A549 (cell line): Measurements from ENCODE around the gene SEL1L3. TPM values are rescaled to one million over a fixed set of nuclear protein-coding genes. Genes with fewer than 3 reads are reported as not detected.

ENCODE experiments used
- ATAC-seq, 2 experiments: fragments of 200-7000 bp in 1 of 2; fragments of >200 bp in 1 of 2; cut with Nextera tagmentation in 1 of 2; cut with Tn5 transposase in 1 of 2; 3 replicates each; pipeline versions ENCODE4 v1.8.0 to v1.9.1; 2018 to 2020; ENCODE audit warnings: mild to moderate bottlenecking in 1 of 2, moderate library complexity in 1 of 2
- CTCF ChIA-PET: fragments of 300-600 bp; sonication (Branson Sonifier 250); formaldehyde crosslinking; extraction: SDS; loops from one replicate; lab custom pipeline; 2021; ENCODE audit warnings: antibody characterized with exemption, inconsistent platforms; lab: Yijun Ruan, JAX
- POLR2A ChIA-PET: fragments of 350-600 bp; formaldehyde crosslinking; extraction: SDS; loops from one replicate; lab custom pipeline; 2021; ENCODE audit warnings: antibody characterized with exemption, inconsistent platforms; lab: Yijun Ruan, JAX
- DNase-seq, 2 experiments: peaks; one replicate each; pipeline versions ENCODE4 v3.0.0 to v3.0.0-alpha.2; 2011 to 2016; ENCODE audit warnings: low read depth in 1 of 2, low spot score in 1 of 2
- FAIRE-seq: peaks from 2 replicates; lab custom pipeline; 2011; peaks lifted over from hg19 to GRCh38; lab: Jason Lieb, UNC
- H3K27ac ChIP-seq, 2 experiments: fragments of >200 bp; sonication (Bioruptor Twin); formaldehyde crosslinking; 3 replicates each; pipeline ENCODE4 v1.5.1; 2016 to 2017
- H3K4me1 ChIP-seq: fragments of >200 bp; sonication (Bioruptor Twin); formaldehyde crosslinking; 3 replicates; pipeline ENCODE4 v1.6.1; 2016
- H3K4me2 ChIP-seq: fragments of >200 bp; sonication (Bioruptor Twin); formaldehyde crosslinking; 3 replicates; pipeline ENCODE4 v1.6.1; 2016
- H3K4me3 ChIP-seq: fragments of >200 bp; sonication (Bioruptor Twin); formaldehyde crosslinking; 3 replicates; pipeline ENCODE4 v1.5.1; 2016
- H3K9me3 ChIP-seq: fragments of >200 bp; sonication (Bioruptor Twin); formaldehyde crosslinking; 3 replicates; pipeline ENCODE4 v1.6.1; 2016
- CHD4 ChIP-seq: fragments of 200-600 bp; sonication (generic); IDR thresholded peaks from 2 replicates; pipeline ENCODE4 v1.6.1; 2016; ENCODE audit warnings: antibody characterized with exemption, mild to moderate bottlenecking, borderline replicate concordance
- ESRRA ChIP-seq: fragments of 150-350 bp; IDR thresholded peaks from 2 replicates; pipeline ENCODE4 v1.6.1; 2014; ENCODE audit warnings: mild to moderate bottlenecking, low read length, borderline replicate concordance
- HEYL ChIP-seq: fragments of 250-450 bp; sonication (Bioruptor Pico); IDR thresholded peaks from 2 replicates; pipeline ENCODE4 v1.8.0; 2021; ENCODE audit warnings: mild to moderate bottlenecking, moderate library complexity
- HOXA7 ChIP-seq: fragments of 250-450 bp; sonication (Bioruptor Pico); IDR thresholded peaks from 2 replicates; pipeline ENCODE4 v1.5.0; 2020; ENCODE audit warnings: mild to moderate bottlenecking, moderate library complexity
- HOXB5 ChIP-seq: fragments of 250-450 bp; sonication (Bioruptor Pico); IDR thresholded peaks from 2 replicates; pipeline ENCODE4 v1.5.0; 2020; ENCODE audit warnings: mild to moderate bottlenecking, moderate library complexity
- JUN ChIP-seq, 2 experiments: fragments of >200 bp; sonication (Bioruptor Twin); formaldehyde crosslinking; IDR thresholded peaks; 2 replicates in 1 of 2; 3 replicates in 1 of 2; pipeline ENCODE4 v1.6.1; 2016 to 2017
- MAFK ChIP-seq: fragments of 450-650 bp; IDR thresholded peaks from 2 replicates; pipeline ENCODE4 v1.6.1; 2014; ENCODE audit not compliant: partially characterized antibody
- PHF8 ChIP-seq: fragments of 200-600 bp; sonication (generic); IDR thresholded peaks from 2 replicates; pipeline ENCODE4 v1.6.1; 2016; ENCODE audit warnings: low read depth, mild to moderate bottlenecking, antibody characterized with exemption, moderate library complexity, borderline replicate concordance
- WGBS: methylation state at CpG from one replicate; pipeline ENCODE4 v1.1.6; 2017; ENCODE audit errors: missing lambda C conversion rate; 5-methylcytosine and 5-hydroxymethylcytosine counted together
- polyA plus RNA-seq, 4 experiments: library from polyadenylated mRNA; depleted of rRNA in 3 of 4; stranded (reverse); fragments of >200 nt; fragmentation: RNase III in 1 of 4; extraction: RNeasy Plus Mini Kit Qiagen cat#74134 plus additional on column Dnase treatment in 1 of 4; gene quantifications; 2 replicates in 3 of 4; 3 replicates in 1 of 4; pipeline ENCODE4 v1.2.3, GENCODE V29; 2011 to 2017
- TF ChIP-seq, protein P1 (sequence below): fragments of 200-600 bp; sonication (generic); IDR thresholded peaks from 2 replicates; pipeline ENCODE4 v1.6.1; 2016; ENCODE audit warnings: antibody characterized with exemption, mild to moderate bottlenecking, moderate library complexity
- TF ChIP-seq, protein P2 (sequence below): fragments of >200 bp; sonication (Bioruptor Twin); formaldehyde crosslinking; IDR thresholded peaks from 2 replicates; pipeline ENCODE4 v1.6.1; 2016

Gene SEL1L3
- polyA plus RNA-seq, 2 of the 4 experiments (the other 2 are of a cell fraction), result 26.1 to 27.0 TPM

DNA sequence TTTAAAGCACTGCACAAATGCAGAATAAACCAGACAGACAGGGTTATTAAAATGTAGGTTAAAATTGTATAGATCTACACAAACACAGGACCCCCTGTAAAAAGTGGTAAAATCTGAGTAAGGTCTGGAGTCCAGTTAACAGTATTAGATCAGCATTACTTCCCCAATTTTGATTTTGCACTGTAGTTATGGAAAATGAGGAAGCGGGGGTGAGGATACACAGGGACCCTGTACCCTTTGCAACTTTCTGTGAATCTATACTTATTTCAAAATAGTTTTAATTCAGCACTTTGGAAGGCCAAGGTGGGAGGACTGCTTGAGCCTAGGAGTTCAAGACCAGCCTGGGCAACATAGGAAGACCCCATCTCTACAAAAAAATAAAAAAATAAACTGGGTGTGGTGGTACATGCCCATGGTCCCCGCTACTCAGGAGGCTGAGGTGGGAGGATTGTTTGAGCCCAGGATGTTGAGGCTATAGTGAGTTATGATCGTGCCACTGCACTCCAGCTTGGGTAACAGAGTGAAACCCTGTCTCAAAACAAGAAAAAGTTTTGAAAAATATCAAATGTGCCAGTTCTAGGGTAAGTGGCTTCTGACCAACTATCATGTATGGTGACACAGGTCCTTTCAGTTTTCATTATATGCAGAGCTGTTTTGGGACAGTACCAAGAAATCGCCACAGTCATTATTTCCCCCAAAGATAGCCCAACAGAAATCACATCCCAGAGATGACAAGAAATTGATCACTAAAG lies 17.7 kb downstream of the SEL1L3 start (continued):
- TF ChIP-seq, protein P1, sequence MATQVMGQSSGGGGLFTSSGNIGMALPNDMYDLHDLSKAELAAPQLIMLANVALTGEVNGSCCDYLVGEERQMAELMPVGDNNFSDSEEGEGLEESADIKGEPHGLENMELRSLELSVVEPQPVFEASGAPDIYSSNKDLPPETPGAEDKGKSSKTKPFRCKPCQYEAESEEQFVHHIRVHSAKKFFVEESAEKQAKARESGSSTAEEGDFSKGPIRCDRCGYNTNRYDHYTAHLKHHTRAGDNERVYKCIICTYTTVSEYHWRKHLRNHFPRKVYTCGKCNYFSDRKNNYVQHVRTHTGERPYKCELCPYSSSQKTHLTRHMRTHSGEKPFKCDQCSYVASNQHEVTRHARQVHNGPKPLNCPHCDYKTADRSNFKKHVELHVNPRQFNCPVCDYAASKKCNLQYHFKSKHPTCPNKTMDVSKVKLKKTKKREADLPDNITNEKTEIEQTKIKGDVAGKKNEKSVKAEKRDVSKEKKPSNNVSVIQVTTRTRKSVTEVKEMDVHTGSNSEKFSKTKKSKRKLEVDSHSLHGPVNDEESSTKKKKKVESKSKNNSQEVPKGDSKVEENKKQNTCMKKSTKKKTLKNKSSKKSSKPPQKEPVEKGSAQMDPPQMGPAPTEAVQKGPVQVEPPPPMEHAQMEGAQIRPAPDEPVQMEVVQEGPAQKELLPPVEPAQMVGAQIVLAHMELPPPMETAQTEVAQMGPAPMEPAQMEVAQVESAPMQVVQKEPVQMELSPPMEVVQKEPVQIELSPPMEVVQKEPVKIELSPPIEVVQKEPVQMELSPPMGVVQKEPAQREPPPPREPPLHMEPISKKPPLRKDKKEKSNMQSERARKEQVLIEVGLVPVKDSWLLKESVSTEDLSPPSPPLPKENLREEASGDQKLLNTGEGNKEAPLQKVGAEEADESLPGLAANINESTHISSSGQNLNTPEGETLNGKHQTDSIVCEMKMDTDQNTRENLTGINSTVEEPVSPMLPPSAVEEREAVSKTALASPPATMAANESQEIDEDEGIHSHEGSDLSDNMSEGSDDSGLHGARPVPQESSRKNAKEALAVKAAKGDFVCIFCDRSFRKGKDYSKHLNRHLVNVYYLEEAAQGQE, result no peak
- no peak for TF ChIP-seq JUN (IDR thresholded peaks at IDR 0.05)
- TF ChIP-seq, protein P2, sequence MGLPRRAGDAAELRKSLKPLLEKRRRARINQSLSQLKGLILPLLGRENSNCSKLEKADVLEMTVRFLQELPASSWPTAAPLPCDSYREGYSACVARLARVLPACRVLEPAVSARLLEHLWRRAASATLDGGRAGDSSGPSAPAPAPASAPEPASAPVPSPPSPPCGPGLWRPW, result no peak
- TF ChIP-seq HEYL (CRISPR knock-in tag), result no peak

DNA sequence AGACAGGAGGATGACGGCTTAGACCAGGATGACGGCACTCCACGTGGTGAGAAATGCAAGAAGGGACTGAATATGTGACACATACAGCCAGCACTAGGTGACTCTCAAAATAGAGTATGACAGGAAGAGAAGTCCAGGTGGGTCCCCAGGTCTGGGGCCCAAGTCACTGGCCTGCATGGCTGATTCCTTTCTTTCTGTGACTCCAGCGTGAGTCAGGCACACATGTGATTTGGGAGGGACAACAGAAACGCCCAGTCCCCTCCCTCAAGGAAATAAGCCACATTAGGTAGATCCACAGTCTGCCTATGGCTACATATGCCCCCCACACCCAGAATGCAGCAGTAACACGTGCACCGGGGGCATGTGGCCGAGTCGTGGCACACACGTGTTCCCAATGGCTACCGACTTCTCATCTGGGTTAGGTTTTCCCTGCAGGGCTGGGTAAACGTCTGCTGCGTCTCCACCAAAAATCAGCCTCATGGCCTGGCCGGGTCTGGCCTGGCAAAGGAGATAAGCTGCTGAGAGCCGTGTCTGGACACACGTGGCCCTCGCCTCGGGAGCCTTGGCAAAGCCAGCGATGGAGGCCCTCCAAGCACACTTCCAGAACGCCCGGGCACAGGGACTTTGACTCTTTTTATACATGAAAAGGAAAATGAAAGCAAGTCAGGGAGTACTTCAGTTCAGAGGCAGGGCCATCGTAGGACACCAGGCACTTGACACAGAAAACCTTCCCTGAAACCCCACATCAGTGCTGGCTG lies 19.3 kb downstream of the SEL1L3 start:
- no peak overlapping the region for H3K27ac ChIP-seq
- H3K4me1 ChIP-seq, result no peaks in the 10 kb centered on the region
- H3K9me3 ChIP-seq, result no peaks in the 10 kb centered on the region
- TF ChIP-seq HOXA7 (CRISPR knock-in tag), result no peak
- ATAC-seq, result no peak
- POLR2A ChIA-PET, result no interaction called here
- CTCF ChIA-PET, result no interaction called here
- no peak for FAIRE-seq
- DNase-seq, result no peak
- no peak overlapping the region for H3K4me2 ChIP-seq
- no peak overlapping the region for H3K4me3 ChIP-seq
- 86% methylated on average over 19 of the region's 22 CpGs for WGBS

DNA sequence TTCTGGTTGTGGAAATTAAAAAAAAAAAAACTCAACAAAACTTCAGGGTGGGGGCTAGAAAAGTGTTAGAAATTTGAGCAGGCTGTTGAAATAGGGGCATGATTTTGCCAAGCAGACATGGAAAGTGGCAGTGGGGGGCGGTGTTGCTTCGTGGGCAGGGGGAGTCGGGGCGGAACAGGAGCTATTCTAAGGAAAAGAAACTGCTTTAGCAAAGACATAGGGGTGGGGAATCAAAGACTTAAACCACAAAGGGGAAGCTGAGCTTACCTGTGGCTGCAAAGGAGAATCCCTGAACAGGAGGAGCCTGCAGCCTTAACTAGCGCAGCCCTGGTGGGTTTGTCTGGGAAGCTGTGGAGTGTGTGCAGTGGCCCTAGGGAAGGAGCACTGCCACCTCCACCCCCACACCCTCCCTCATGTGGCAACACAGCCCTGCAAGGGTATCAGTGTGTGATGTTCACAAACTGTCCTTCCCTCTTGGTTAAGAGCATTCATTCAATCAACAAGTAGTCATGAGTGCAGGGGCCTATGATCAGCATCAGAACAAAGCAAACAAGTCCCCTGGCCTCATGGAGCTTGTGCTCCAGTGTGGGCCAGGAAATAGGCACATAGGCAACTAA lies 20.5 kb downstream of the SEL1L3 start:
- FAIRE-seq, result no peak
- Histone ChIP-seq H3K27ac (no peak overlapping the region), H3K4me3 (no peak overlapping the region)
- CTCF ChIA-PET, result interaction anchor here (1.9 kb wide), 1 partner anchor 18 kb away, joined by 4 read pairs; no protein-coding TSS in a partner anchor
- POLR2A ChIA-PET, result no interaction called here
- WGBS, result 84% methylated on average over 5 of the region's 5 CpGs
- DNase-seq, result no peak
- TF ChIP-seq, protein P1, result no peak
- no peak for TF ChIP-seq MAFK
- TF ChIP-seq PHF8, result no peak
- no peak for TF ChIP-seq ESRRA
- TF ChIP-seq CHD4, result no peak
- TF ChIP-seq HOXB5 (CRISPR knock-in tag), result no peak
- TF ChIP-seq, all 56 proteins: peak for 0
- no peak overlapping the region for H3K4me2 ChIP-seq
- H3K9me3 ChIP-seq, result no peaks in the 10 kb centered on the region
- ATAC-seq, result no peak
- H3K4me1 ChIP-seq, result no peaks in the 10 kb centered on the region
